HepG2 (cell line): ENCODE results near the gene RIPK3. TPM values are rescaled to one million over a fixed set of nuclear protein-coding genes. Genes with fewer than 3 reads are reported as not detected.

ENCODE experiments used
- AGO2 ChIP-seq: fragments of 200-400 bp; formaldehyde crosslinking; optimal IDR thresholded peaks from 2 replicates; pipeline ENCODE3; 2017; ENCODE audit warnings: mild to moderate bottlenecking, low read depth, low read length, moderate library complexity
- CBX5 ChIP-seq: sonication (generic); formaldehyde crosslinking; IDR thresholded peaks from 2 replicates; pipeline ENCODE4 v1.4.0; 2020; ENCODE audit warnings: missing genetic modification reagents, borderline replicate concordance
- HINFP ChIP-seq: sonication (generic); formaldehyde crosslinking; IDR thresholded peaks from 2 replicates; pipeline ENCODE4 v1.4.0; 2020; ENCODE audit warnings: low read depth, mild to moderate bottlenecking, missing genetic modification reagents
- IRF1 ChIP-seq: sonication (generic); formaldehyde crosslinking; IDR thresholded peaks from 2 replicates; pipeline ENCODE4 v1.4.0; 2020; ENCODE audit warnings: low read depth, mild to moderate bottlenecking, missing genetic modification reagents
- JUND ChIP-seq: sonication (generic); formaldehyde crosslinking; IDR thresholded peaks from 2 replicates; pipeline ENCODE4 v1.8.0; 2022; ENCODE audit warnings: mild to moderate bottlenecking, missing genetic modification reagents
- MXD3 ChIP-seq: IDR thresholded peaks from 2 replicates; pipeline ENCODE4 v1.6.1; 2016; ENCODE audit warnings: mild to moderate bottlenecking, missing biosample characterization, missing genetic modification reagents
- MZF1 ChIP-seq: sonication (generic); formaldehyde crosslinking; IDR thresholded peaks from 2 replicates; pipeline ENCODE4 v1.8.1; 2023; ENCODE audit warnings: mild to moderate bottlenecking, missing genetic modification reagents, borderline replicate concordance
- NONO ChIP-seq, 2 experiments: fragments of 450-650 bp in 1 of 2; sonication (generic) in 1 of 2; formaldehyde crosslinking in 1 of 2; IDR thresholded peaks in 1 of 2; conservative IDR thresholded peaks in 1 of 2; 2 replicates each; pipeline versions ENCODE4 v1.6.1 to v1.8.0; 2017 to 2022; ENCODE audit warnings: mild to moderate bottlenecking in 1 of 2, missing genetic modification reagents in 1 of 2, moderate library complexity in 1 of 2
- PCBP2 ChIP-seq: fragments of 200-400 bp; formaldehyde crosslinking; optimal IDR thresholded peaks from 2 replicates; pipeline ENCODE3; 2018; ENCODE audit warnings: low read length, low read depth; ENCODE audit not compliant: poor library complexity, severe bottlenecking
- TARDBP ChIP-seq: sonication (generic); formaldehyde crosslinking; IDR thresholded peaks from 2 replicates; pipeline ENCODE4 v1.8.0; 2022; ENCODE audit warnings: mild to moderate bottlenecking, missing genetic modification reagents
- ZBTB42 ChIP-seq: sonication (generic); formaldehyde crosslinking; IDR thresholded peaks from 2 replicates; pipeline ENCODE4 v1.5.0; 2020; ENCODE audit warnings: mild to moderate bottlenecking, missing genetic modification reagents
- ZC3H4 ChIP-seq: sonication (generic); formaldehyde crosslinking; IDR thresholded peaks from 2 replicates; pipeline ENCODE4 v1.4.0; 2020; ENCODE audit warnings: missing genetic modification reagents, borderline replicate concordance
- ZFP62 ChIP-seq: sonication (generic); formaldehyde crosslinking; IDR thresholded peaks from 2 replicates; pipeline ENCODE4 v1.4.0; 2020; ENCODE audit warnings: missing genetic modification reagents
- ZHX2 ChIP-seq, 2 experiments: sonication (generic) in 1 of 2; formaldehyde crosslinking in 1 of 2; IDR thresholded peaks; 2 replicates each; pipeline versions ENCODE4 v1.6.1 to v1.9.0; 2014 to 2022; ENCODE audit warnings: antibody characterized with exemption in 1 of 2, borderline replicate concordance in 1 of 2, inconsistent platforms in 1 of 2, low read depth in 1 of 2, missing genetic modification reagents in 1 of 2
- ZNF225 ChIP-seq: sonication (generic); formaldehyde crosslinking; IDR thresholded peaks from 2 replicates; pipeline ENCODE4 v1.4.0; 2020; ENCODE audit warnings: mild to moderate bottlenecking, missing genetic modification reagents
- ZNF337 ChIP-seq: sonication (generic); formaldehyde crosslinking; IDR thresholded peaks from 2 replicates; pipeline ENCODE4 v1.5.1; 2020; ENCODE audit warnings: missing genetic modification reagents, low read depth, mild to moderate bottlenecking, borderline replicate concordance
- ZNF598 ChIP-seq: sonication (generic); formaldehyde crosslinking; IDR thresholded peaks from 2 replicates; pipeline ENCODE4 v1.5.1; 2020; ENCODE audit warnings: mild to moderate bottlenecking, missing genetic modification reagents, borderline replicate concordance
- ZNF747 ChIP-seq: sonication (generic); formaldehyde crosslinking; IDR thresholded peaks from 2 replicates; pipeline ENCODE4 v1.8.1; 2023; ENCODE audit warnings: missing genetic modification reagents, mild to moderate bottlenecking, borderline replicate concordance
- ZNF777 ChIP-seq: sonication (generic); formaldehyde crosslinking; IDR thresholded peaks from 2 replicates; pipeline ENCODE4 v1.4.0; 2020; ENCODE audit warnings: missing genetic modification reagents
- polyA plus RNA-seq, 8 experiments: library from polyadenylated mRNA; depleted of rRNA in 3 of 8; stranded (reverse) in 7 of 8; unstranded in 1 of 8; fragments of >200 nt; fragmentation: Illumina TruSeq in 4 of 8; extraction: Trizol in 4 of 8; gene quantifications; 2 replicates each; pipeline versions ENCODE4 v1.2.1 to v1.2.3, GENCODE V29; 2011 to 2016; ENCODE audit warnings: low read depth in 4 of 8, missing spikeins in 1 of 8, mixed read lengths in 1 of 8; ENCODE audit not compliant: insufficient read depth in 1 of 8
- total RNA-seq, 5 experiments: library from RNA; depleted of rRNA; stranded (reverse); fragments of >200 nt; fragmentation: Illumina TruSeq; extraction: Trizol; gene quantifications; 2 replicates each; pipeline ENCODE4 v1.2.3, GENCODE V29; 2016; ENCODE audit warnings: low read depth in 1 of 5

Gene RIPK3
- total and polyA plus RNA-seq, 2 of the 13 experiments (the other 11 are each of a cell fraction or from before 2014, with no cell fraction given): not detected

- TF ChIP-seq ZHX2 (IDR thresholded peaks at IDR 0.05; ENCODE audit: low read depth): peak; percentile 22; the same call in 1 of the 2 replicates
- no peak for TF ChIP-seq ZHX2 (CRISPR knock-in tag; IDR thresholded peaks at IDR 0.05; ENCODE audit: borderline replicate concordance)
- no peak for TF ChIP-seq NONO (IDR thresholded peaks at IDR 0.05)
- peak; percentile 93 for TF ChIP-seq NONO (CRISPR knock-in tag; conservative IDR thresholded peaks at IDR 0.05)
- TF ChIP-seq CBX5 (CRISPR knock-in tag): peak; percentile 85
- TF ChIP-seq MZF1 (CRISPR knock-in tag): peak; percentile 75; the same call in 1 of the 2 replicates
- 0 out of 2 replicates have a peak, but pooled peaks have one; percentile 9 for TF ChIP-seq TARDBP (CRISPR knock-in tag)
- peak; percentile 98 for TF ChIP-seq MXD3 (CRISPR knock-in tag)
- peak; percentile 72 for TF ChIP-seq ZNF598 (CRISPR knock-in tag)
- TF ChIP-seq ZNF225: peak; percentile 100
- TF ChIP-seq ZNF747 (CRISPR knock-in tag): peak; percentile 94
- TF ChIP-seq JUND: peak; percentile 62; the same call in 1 of the 2 replicates
- TF ChIP-seq ZFP62 (CRISPR knock-in tag): no peak
- no peak for TF ChIP-seq ZNF337 (CRISPR knock-in tag)
- TF ChIP-seq AGO2: no peak
- TF ChIP-seq IRF1 (CRISPR knock-in tag): 0 out of 2 replicates have a peak, but pooled peaks have one; percentile 70
- peak; percentile 73; the same call in 1 of the 2 replicates for TF ChIP-seq ZC3H4 (CRISPR knock-in tag)
- TF ChIP-seq PCBP2: no peak
- peak; percentile 92 for TF ChIP-seq HINFP
- TF ChIP-seq ZBTB42 (CRISPR knock-in tag): peak; percentile 93
- peak; percentile 90 for TF ChIP-seq ZNF777 (CRISPR knock-in tag)
Measured at GRCh38 chr14:24332268-24332993, 7.4 kb downstream of the RIPK3 start (continued).
